Medulla oblongata (tissue), 1 donor: Measurements from ENCODE around the gene RALB.

Experiments
- DNase-seq: peaks from one replicate; pipeline ENCODE4 v3.0.0-alpha.2; 2015; ENCODE audit errors: extremely low spot score

The RALB gene, protein sequence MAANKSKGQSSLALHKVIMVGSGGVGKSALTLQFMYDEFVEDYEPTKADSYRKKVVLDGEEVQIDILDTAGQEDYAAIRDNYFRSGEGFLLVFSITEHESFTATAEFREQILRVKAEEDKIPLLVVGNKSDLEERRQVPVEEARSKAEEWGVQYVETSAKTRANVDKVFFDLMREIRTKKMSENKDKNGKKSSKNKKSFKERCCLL

DNA sequence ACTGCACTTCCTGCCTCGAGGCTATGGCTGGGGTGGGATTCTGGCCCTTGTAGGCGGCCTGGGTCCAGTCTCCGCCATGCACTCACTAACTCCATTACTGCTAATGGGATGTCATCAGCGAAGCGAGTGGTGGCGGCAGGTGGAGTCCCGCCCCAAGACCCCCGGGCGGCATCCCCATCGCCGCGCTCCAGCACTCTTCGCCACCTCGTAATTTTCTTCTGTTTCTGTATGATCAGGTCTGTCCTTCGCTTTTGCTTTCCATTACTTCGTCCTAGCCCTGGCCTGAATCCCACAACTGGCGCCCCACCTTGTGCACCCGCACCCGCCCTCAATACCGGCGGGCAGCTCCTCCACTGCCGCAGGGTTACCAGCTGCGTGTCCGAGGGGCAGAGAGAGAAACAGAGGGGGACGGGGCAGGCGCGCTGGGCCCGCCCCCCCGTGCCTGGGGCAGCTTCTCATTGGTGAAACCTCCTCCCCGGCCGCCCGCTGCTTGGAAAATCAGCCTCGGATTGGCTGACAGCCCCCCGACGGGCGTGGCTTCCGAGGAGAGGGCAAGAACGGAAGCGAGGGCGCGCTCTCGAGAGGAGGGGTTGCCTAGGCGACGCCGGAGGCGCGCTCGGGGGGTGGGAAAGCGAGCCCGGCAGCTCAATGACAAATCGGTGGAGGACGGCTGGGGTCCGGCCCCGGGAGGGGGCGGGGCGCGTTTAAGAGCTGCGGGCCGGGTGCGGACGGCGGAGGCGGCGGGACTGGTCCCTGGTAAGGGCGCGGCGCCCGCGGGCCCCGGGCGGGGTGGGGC is at the start of gene RALB:
RALB (plus strand) TSS at position 628 of the 796 bp plus-strand sequence. CDS start 25,813 bp downstream, outside the sequence.
- DNase-seq, result peak; percentile 99

DNA sequence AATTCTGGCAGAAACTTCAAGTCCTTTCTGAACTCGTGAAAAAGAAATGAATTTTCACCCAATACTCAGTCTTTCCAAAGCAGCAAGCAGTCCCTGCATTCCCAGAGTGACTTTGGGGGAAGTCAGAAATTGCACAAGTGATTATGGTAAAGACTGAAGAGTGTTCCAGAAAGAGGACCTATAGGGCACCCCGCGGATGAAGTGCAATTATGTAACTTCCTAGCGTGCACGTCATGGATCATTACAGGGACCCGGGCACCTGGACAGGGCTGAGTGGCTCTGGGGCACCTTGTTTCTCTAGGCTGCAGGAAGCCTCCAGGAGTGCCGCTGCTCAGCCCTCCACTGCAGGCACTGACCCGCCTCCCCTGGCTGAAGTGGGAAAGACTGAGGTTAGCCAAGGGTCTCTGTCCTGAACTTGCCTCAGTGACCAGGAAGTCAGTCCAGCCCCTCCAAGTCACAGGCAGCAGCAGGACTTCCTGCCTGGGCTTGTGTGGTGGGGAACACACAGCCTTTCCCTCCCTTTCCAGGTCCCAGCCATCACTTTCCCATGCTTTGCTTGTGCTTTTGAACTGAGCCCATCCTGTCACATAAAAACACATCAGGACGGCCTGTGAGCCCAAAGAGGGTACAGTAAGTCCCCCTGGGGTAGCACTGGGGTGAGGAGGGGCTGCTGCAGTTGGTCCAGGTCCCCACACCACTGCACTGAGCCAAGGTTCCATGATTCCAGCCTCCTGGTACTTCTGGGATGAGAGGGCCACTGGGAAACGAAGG is 49.2 kb upstream of the RALB start:
- DNase-seq, result no peak

DNA sequence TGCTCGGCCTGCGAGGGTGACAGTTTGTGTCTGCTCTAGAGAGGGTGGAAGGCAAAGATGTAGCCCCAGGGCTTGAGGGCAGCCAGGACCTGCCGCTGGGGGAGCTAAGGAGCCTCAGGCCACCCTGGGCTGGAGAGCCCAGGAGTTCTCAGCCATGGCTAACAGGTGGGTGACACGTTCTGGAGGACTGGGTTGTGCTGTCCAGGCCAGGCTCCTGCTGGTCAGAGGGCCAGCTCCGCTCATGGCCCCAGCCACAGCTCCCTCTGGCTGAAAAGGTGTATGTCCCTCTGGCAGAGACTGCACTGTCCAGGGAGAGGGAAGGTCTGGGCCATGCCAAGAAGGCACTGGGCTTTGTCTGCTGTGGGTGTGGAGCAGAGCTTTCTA is 48.6 kb upstream of the RALB start:
- no peak for DNase-seq

DNA sequence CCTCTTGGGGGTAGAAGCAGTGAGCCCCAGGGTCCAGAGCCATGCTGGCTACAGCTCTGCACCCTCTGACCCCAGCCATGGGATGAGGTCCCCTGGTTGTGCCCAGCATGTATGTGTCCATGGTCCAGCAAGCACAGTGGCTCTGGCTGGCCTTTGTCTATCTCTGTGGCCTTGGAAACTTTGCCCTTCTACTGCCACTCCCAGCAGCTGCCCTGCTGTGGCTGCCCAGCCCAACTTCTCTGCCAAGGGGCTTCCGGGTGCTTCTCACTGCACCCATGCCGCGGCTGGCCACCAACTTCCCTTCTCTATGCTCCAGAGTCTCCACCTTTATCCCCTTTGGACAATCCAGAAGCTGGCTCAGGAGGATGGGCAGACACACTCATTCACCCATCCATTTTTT is 48.2 kb upstream of the RALB start:
- no peak for DNase-seq

- no peak for DNase-seq
Observed at GRCh38 chr2:120204945-120205670, 47.5 kb upstream of the RALB start.

DNA sequence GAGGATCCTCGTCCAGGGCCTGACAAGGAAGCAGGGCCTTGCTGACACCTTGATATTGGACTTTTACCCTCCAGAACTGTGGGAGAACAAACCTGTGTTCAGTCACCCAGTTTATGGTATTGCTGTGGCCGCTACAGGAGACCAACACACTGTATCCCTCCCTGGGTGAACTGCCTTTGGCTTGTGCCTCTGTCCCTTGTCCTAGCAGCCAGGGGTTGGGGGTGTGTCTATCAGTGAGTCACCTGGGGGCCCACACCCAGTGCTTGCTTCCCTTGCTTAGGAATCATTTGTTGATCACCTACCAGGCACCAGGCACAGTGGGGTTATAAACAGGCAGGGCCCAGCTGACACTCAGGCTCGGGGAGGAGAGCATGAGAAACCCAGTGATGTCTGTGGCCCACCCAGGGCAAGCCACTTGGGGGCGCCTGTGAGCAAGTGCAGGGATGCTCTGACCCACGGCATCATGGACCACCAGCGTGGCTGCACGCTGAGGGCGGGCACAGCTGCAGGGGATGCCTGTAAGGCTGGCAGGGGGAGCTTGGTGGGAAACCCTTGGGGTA is 46.5 kb upstream of the RALB start:
- DNase-seq, result no peak

DNA sequence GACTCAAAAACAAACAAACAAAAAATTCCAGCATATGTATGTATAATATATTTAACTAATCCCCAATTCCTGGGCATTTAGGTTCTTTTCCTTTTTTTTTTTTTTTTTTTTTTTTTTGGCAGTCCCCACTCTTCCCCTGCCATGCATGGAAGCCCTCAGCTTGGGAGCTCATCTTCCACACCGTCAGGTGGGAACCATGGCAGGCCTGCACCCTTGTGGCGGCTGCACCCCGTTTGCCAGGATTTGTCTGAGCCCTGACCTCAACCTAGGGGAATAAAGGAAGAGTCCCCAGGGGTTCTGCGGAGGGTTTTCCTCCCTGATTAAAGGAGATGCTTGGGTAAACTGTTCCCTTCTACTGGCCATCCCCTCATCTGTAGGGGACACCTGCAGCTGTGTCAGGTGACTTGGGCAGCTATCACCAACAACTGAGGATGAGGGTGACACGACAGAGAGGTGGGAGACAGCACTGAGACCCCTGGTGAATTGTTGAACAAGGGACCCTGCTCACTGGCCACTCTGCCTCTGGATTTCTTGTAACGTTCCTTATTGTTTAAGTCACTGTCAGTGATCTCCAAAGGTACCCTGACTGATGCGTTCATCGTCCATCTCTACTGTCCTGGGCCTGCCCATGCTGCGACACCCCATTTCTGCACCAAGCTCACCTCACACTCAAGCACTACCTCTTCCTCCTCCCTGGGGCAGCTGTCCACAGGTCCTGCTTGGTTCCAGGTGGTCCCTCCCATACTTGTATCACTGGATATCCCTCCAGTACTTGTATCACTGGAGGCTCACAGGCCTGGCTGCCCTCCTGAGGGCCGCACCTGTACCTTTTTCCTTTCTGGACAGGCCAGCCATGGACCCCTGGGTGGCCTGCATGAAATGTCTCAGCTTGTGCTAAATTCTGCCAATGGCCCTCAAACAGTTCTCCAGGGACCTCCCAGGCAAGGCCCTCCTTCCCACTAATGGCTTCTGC is 44.0 kb upstream of the RALB start:
- no peak for DNase-seq

GRCh38 chr2:120209427-120210269 is 43.0 kb upstream of the RALB start:
- DNase-seq, result no peak

DNA sequence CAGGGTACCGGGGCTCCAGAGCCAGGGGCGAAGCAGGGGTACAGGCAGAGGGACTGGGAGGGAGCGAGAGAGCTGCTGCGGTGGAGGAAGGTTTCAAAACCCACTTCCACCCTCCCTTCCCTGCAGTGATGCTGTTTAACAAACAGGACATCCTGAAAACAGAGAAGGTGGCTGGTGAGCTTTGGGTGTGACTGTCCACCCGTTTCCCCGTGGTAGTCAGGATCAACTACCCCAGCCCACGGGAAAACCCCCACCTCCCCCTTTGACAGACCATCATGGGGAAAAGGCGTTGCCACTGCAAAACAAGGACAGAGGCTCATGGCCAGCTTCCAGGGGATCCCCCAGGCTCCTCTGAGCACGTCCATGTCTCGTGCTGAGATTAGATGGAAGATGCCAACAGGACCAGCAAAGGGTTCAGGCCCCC is 42.4 kb upstream of the RALB start:
- no peak for DNase-seq

GRCh38 chr2:120218181-120218580 is 34.5 kb upstream of the RALB start:
- no peak for DNase-seq

GRCh38 chr2:120219291-120219690 is 33.4 kb upstream of the RALB start:
- no peak for DNase-seq

DNA sequence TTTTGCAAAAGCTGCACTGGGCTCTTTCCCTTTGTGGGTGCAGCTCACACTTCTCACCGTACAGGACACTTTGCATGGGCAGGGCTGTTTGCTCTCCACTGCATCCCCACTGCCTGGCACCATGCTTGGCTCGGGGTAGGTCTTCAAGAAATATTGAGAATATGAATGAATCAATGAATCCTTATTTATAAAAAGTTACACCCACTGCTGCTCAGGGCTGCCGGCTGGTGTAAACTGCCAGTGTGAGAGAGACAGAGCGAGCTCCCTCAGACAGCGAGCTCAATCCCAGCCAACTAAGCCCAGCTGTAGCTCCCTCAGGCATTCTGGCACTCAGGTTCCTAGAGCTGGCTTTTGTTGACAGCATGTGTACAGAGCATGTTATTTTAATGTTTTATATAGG is 32.9 kb upstream of the RALB start:
- DNase-seq, result no peak

DNA sequence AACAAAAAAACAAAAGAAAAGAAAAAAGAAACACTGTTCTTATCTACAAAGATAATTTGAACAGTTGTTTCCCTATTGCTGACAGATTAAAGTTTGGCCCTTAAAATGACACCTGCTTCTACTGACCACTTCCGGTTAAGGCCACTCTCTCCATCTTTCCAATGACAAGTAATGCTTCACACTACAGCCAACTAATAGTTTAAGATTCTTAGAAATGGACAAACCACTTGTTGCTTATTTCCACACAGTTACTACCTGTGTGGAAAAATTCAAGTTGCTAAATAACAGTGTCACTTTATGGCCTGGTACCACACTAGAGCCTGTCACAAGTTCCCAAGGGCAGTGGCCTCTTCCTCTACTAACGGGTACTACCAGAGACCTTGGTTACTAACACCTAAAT is 31.9 kb upstream of the RALB start:
- DNase-seq, result no peak

DNA sequence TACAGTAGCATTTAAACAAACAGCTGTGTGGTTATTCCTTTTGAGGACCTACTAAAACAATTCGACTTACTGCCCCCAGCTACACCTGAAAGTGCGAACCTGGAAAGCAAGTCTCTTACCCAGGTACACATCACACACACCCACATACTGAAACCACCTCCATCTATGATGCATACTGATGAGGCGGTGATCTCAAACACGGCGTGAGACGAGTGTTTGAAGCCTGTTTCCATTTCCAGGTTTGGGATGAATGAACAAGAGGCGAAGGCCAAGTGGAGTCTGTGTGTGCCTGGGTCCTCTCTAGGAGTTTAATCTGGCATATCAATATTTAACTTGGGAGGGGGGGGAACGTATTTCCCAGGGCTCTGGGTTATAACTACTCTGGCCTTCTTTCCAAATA is 31.0 kb upstream of the RALB start:
- no peak for DNase-seq

GRCh38 chr2:120222186-120223033 is 30.2 kb upstream of the RALB start:
- no peak for DNase-seq

DNA sequence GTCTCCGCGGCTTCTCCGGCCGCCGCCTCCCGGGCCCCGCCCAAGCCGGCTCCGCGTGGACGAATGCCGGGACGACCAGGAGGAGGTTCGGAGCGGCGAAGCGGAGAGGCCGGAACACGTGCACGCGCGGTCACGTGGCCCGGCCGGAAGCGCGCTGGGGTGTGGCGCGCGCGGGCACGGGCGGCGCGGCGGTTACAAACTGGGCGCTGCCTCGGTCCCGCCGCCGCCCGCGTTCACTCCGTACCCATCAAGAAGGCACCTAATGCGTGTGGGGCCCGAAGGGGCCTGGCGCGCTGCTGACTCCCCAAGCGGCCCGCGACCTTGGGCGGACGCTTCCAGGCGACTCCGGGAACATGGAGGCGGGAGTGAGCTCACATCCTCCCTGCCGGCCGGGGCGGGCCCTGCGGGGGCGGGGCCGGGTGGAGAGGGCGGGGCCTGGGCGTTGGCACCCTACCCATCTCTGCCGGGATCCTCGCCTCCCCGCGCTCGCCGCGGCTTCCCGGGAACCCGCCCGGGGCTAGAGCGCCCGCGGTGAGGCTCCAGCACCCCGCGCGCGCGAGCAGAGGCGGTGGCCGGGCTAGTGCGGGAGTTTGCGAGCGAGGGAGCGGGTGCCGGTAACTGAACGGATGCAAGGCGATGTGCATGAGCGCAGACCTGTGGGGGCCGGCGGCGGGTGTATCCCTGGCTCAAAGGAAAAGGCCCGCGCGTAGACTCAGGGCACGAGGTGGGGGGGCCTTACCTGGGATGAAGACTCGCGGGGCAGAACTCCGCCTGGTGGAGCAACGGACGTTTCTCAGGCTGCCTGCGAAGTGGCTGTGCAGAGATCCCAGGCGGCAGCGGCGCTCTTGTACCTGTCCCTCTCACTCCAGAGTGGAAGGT is 29.4 kb upstream of the RALB start, which contains the start of gene TMEM185B:
TMEM185B (minus strand) TSS at position 367 of the 879 bp plus-strand sequence. CDS start 424 bp downstream, outside the sequence.
- peak; percentile 90 for DNase-seq

DNA sequence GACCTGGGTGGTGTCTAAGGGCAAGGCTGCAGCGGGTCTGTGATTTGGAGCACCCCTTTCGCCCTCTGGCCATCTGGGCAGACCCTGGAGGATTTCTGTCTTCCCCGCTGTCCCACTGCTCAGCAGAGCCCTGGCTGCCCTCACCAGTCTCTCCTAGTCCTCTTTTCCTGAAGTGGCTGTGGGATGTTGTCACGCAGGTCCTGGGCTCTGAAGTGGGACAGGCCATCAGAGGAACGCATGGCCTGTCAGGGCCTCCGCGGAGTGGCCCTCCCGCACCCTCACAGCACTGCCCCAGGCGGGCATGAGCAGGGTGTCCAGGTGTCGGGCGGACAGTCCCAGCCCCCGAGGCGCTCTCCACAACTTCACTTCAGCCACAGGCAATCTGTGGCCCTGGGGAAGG is 28.4 kb upstream of the RALB start:
- no peak for DNase-seq
